ENCODE measurements around the gene PDYN. TPM values are rescaled to one million over a fixed set of nuclear protein-coding genes. Genes with fewer than 3 reads are reported as not detected.

The PDYN gene
- polyA plus RNA-seq, 3 donors: 0.34 to 0.55 (median 0.41) TPM

- no peak for DNase-seq
Measured at GRCh38 chr20:1995531-1996310, 1.9 kb upstream of the PDYN start.

GRCh38 chr20:1994627-1995026 is 769 bp upstream of the PDYN start:
- no peak for DNase-seq

DNA sequence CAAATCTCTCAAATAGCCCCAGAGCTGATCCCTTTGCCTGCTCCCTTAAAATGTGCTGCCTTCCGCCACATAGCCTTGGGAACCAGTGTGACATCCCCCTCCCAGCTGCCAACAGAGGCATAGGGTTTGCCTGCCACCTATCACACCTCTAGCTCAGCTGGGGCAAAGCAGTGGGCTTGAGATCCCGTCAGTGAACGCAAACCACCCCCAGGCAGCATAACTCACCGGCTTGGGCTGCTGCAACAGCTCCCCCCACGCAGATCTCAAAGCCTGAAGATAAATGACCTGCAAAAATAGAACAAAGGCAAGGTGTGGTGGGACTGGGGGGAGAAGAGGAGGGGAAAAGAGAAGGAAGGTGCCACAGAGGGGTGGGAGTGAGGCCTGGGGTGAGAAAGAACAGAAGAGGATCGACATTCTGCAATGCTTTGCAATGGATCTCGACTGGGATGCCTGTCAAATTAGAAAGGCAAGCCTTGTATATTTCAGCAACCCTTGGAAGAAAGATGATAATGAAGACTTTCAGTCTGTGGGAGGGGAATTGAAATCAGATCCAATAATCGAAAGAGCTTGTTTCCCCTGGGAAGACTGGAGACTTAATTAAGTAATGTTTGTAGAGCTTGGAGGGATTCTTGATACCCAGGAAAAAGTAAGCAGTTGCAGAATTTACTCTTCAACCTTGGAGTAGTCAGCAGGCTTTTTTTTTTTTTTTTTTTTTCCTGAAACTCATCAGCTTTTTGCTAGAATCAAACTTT is 1.3 kb downstream of the PDYN start:
- no peak for DNase-seq

DNA sequence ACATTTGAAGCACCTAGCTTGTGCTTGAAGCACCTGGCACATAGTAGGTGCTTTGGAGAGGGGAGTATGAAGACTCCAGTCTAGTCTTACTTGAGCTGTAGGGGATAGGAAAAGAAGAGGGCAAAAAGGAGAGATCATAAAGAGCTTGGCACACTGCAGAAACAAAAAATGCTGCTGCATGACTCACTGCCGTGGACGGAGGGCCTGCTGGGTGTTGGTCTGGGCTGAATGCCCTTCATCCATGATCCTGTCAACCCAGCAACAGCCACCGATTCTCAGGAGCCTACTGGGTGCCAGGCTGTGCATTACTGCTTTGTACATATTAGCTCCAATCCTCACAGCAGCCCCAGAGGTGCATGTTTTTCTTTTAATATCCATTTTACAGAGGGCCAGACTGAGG is 6.0 kb downstream of the PDYN start:
- no peak for DNase-seq

GRCh38 chr20:1983301-1983700 is 10.6 kb downstream of the PDYN start:
- no peak for DNase-seq

GRCh38 chr20:1982686-1983085 is 11.2 kb downstream of the PDYN start:
- DNase-seq: no peak

DNA sequence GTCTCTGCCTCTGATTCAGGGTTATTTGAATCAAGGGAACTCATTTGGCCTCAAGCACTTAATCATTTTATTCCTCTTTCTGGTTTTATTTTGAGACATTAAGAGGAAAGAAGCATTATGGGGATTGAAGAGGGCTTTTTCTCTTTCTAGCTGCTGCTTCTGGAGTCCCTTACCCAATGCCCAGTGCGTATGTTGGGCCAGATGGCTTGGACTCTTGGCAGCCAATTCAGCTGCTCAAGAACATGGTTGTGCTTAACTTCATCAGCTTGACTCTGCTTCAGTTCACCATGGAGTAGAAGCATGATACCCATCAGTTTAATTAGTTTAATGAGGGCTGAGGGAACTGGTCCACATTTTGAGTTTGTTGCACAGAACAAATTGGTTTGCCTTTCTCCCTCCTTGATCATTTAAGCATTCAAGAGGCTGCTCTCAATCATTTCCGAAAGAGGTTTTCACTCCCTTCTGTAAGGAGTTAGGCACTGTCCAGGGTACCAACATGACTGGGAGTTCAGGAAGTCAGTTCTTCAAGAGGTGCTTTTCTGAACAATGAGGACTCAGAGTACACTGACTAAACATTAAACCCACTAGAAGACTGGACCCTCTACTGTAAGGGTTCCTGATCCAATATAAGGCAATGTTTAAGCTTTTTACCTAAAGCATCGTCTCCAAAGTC is 14.6 kb downstream of the PDYN start:
- no peak for DNase-seq

DNA sequence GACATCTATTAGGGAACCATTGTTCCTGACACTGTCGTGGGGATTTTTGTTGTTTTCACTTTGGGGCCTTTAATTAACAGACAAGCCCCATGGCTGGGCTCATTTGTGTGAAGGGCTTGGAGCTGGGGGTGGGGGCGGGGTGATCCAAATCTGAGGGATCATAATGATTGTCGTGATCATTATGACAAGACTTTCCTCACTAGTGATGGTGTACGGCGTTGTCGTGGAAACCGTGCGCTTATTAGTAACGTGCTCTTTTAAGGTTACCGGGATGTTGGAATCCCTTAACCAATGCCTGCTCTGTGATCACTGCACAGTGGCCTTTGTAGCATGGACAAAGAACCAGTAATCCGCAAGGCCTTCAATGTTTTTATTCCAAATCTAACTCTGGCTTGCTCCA is 18.6 kb downstream of the PDYN start:
- no peak for DNase-seq

DNA sequence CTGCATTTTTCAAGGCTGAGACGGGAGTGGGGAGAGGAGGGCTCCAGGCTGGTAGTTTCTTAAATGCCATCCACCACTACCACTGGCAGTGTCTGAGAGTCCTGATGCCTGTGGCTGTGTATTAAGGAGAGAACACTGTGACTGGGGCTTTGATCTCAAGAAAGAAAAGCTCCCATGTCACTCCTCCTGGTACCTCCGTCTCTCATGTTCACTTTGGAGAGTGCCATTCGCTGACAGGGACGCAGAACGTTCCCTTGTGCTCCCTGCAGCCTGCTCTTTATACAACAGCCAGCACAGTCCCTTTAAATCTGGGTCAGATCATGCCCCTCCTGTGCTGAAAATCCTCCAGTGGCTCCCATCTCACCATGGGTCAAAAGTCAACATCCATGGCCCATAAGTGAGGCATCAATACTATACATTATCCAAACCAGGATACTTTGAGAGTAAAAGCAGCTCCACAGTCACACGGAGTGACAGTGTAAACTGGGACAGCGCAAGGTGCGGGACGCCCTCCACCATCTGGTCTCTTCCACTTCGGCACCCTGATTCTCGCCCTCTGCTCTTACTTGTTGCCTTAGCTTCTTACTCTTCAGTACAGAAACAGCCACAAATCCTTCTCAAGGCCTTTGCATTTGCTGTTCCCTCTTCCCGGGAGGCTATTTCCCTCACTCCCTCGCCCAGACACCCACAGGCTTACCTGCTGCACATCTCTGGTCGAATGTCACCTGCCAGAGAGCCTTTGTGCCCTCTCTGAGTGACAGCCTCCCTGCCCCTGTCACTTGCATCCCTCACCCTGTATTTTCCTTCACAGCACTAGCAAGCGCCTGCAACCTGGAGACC is 20.0 kb downstream of the PDYN start:
- no peak for DNase-seq

DNA sequence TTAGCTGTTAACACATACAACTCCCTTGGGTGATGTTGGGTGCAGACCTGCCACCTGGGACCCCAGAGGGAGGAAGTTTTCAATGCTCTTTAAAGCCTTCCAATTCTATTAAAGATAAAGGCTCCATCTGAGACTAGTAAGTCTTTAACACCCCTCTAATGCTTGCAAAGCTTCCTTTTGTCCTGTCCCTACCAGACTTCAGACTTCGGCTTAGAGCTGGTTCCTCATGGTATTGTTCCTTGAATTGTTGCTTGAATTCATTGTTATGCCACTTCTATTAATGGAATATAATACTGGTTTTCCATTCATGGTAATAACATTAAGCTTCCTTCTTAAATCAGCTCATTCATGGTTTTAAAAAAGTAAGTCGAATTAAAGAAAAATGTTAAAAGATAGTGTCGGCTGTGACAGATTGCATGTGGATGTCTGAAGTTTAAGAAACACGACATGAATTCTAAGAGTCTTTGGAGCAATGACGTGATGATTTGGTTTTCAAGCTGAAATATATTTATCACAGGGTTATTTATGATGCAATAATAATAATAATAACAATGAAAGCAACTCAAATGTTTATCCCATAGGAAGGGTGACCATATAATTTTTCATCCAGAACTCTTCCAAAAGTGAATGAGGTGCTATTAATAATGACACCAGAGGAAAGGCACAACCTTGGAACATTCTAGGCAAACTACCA is 21.8 kb downstream of the PDYN start:
- no peak for DNase-seq

GRCh38 chr20:1968964-1969363 is 24.9 kb downstream of the PDYN start:
- no peak for DNase-seq

DNA sequence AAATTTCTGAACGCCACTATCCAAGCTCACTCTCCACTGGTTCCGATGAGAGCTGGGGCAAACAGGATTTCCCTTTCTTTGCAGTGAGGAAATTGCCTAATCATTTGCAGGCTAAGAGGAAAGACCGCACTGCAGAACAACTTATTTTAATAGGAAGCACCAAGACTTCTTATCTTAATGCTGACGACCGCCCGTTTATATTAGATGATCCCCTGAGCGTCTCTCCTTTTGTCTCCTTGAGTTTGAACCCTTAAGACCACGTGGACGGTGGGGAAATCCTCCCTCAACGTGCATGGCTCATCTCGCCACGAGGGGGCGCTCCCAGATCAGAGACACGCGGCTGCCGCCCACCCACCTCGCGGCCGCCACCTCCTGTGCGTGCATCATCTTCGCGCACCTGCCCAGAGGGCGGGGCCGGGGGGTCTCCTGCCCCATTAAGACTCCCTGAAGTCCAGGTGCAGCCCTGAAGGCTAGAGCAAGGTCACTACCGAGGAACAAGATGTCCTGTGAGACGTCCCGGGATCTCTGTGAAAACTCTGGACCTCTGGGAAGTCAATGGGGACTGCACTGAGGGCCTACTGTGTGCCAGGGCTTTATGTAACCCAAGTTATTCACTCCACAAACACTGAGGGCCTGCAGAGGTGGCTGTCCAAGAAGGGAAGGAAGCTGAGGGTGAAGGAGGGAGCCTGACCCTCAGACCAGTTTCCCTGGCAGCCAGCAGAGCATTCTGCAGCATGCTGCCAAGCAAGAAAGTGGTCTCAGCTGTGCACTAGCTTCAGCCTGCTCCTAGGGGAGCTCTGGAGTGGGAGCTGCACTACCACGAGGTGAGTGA is 28.1 kb downstream of the PDYN start:
- peak; percentile 63 for DNase-seq

DNA sequence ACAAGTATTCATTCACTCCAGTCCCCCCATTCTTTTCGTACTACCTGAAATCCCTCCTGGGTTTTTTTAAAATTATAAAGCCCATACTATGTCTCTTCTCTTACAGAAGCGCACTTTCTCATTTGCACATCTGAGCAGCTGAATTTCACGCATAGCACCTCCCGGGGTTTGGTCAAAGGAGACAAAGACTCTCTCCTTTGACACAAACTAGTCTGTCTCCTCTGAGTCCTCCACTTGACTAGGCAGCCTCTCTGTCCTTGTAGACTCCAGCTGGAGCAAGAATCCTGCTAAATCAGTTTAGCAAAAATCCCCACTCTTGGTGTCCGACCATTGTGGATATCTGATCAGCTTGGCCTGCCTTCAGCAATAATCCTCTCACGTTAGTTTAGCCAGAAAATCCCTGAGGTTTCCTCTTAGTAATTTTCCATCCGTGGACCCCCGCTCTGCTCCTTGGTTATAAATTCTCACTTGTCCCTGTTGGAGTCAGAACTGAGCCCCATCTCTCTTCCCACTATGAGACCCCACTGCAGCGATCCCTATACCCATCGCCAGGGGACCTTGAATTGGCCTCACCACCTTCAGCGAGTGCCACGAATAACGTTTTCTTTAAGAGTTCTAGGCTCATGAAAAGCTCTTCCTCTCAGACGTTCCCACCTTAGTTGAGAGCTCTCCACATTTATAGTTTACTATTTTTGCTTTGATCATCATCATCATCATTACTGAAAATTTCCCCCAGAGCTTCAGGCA is 29.0 kb downstream of the PDYN start:
- DNase-seq: no peak

GRCh38 chr20:1964061-1964460 is 29.8 kb downstream of the PDYN start:
- DNase-seq: no peak

GRCh38 chr20:1961374-1961773 is 32.5 kb downstream of the PDYN start:
- no peak for DNase-seq

DNA sequence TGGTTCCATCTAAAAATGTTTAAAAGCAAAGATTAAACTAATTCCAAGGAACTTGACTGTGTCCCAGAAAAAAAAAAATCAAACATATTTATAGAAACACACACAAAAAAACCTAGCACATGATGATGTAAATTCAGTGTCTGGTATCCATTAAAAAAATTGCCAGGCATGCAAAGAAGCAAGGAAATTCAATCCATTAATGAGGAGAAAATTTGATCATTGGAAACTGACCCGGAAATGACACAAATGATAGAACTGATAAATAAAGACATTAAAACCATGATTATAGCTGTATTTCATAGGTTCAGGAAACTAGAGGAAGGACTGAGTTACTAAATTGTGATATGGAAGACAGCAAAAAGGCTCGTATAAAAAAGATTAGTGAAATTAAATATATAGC is 34.7 kb downstream of the PDYN start:
- DNase-seq: no peak

- DNase-seq: no peak
Measured at GRCh38 chr20:1958426-1958825, 35.4 kb downstream of the PDYN start.

DNA sequence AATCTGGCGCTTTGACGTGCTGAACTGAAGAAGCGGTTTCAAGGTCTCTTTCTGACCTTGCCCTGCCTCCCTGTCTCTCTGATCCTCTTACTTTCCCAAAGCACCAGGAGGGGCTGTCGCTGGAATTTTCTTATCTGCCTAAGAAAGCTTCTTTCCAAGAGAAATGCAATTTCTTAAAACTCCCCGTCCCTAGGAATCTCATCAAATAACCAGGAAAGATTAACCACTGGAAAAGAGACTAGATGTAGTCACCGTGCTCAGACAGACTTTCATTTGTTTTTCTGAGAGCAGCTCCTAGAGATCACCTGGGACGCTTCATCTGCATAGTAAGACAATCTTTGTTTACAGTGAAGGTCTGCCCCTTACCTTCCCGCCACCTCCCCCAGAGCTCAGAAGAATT is 38.6 kb downstream of the PDYN start:
- DNase-seq: no peak

DNA sequence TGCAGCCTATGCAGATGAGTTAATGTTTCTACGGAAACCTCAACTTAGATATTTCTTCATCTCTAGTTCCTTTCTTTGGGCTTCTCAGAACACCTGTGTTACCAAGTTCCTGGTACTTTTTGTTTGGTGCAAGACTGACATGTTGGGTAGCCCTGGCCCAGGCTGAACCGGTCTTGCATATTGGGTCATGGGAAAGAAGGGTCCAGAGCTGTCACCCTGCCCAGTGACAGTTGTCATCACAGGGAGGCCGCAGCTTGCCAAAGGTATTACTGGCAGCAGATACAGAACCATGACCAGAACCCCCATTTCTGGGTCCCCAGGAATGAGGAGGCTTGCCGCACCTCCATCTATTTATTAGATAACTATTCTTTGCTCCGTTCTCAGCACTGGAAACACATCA is 40.2 kb downstream of the PDYN start:
- no peak for DNase-seq
